Activated CD8-positive, alpha-beta memory T cell treated with anti-CD3 and anti-CD28 coated beads for 24 hours (primary cell): ENCODE data around the gene RTP3.
"Not testable (repeated sequence)": the region's sequence is repeated elsewhere in the genome, so short reads cannot be mapped to it uniquely, and the experiment has no call there.

Source experiments
- DNase-seq: peaks from one replicate; pipeline ENCODE4 v3.0.0-alpha.2; 2020

RTP3 gene

DNA sequence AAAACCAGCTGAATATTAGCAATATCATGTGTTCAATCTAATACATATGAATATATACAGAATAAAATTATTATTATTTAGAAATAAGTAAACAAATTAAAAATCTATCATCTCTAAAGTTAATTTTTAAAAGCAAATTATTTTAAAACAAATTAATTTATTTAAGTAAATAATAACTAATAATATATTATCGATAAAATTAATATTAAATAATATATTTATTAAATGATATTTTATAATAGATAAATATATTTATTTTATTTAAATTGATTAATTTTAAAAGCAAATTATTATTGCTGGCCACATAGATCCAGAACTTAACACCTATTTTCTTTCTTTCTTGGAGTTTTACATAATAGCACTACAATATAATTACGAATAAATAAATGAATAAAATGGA is 22.2 kb downstream of the RTP3 start:
- DNase-seq = no peak

GRCh38 chr3:46520531-46520930 is 22.8 kb downstream of the RTP3 start:
- DNase-seq = no peak

DNA sequence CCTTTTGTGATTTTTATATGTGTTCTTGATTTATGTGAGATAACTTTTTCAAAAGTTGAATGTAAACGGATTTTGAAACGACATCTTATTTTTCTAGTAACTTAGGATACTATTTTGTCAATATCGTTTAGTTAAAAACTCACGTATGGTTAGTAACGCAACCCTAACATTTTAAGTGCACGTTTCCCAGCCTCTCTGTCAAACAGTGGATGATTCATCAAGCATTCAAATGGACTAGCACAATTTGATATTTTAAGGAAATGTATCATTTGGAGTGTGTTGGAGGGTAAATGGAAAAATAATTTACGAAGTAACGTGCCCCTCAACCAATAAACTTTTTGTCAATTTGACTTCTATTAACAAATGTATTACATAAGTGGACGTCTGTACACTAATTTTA is 23.3 kb downstream of the RTP3 start:
- no peak for DNase-seq

GRCh38 chr3:46522201-46522600 is 24.4 kb downstream of the RTP3 start:
- not testable (repeated sequence) for DNase-seq

GRCh38 chr3:46523556-46523955 is 25.8 kb downstream of the RTP3 start:
- no peak for DNase-seq

- DNase-seq = no peak
Measured at GRCh38 chr3:46524008-46524407, 26.2 kb downstream of the RTP3 start.

GRCh38 chr3:46524832-46525231 is 27.1 kb downstream of the RTP3 start:
- no peak for DNase-seq

DNA sequence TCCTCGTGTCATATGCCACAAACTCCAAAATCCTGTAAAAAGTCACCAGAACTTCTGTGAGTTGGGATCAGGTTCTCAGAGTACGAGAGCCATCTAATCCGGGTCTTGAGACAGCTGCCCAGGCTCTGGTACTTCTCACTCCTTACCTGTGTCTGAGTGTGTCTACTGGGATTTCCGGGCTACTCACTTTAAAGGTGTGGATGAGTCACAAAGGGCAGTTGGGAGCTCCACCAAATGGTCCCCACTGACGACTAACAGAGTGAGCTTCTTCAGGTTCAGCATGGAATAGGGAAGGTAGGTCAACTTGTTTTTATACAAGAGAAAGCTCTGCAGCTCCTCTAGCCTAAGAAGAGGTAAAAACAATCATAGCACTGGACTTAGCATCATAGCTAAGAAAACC is 29.5 kb downstream of the RTP3 start:
- no peak for DNase-seq

GRCh38 chr3:46533091-46533490 is 35.3 kb downstream of the RTP3 start:
- no peak for DNase-seq

DNA sequence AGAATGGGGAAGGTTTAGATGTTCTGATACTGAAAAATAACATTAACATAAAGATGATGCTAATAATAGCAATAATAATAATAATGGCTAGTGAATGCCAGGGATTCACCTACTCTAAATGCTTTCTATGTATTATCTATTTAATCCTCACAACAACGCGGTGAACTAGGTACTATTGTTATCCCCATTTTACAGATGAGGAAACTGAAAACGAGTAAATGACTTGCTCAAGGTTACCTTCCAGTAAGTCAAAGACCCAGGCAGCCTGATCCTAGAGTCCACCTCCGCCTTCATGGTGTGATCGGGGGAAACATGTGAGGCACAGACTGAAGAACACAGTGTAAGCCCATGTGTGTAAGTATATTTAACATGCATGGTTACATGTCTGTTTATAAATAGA is 38.0 kb downstream of the RTP3 start:
- DNase-seq = no peak

DNA sequence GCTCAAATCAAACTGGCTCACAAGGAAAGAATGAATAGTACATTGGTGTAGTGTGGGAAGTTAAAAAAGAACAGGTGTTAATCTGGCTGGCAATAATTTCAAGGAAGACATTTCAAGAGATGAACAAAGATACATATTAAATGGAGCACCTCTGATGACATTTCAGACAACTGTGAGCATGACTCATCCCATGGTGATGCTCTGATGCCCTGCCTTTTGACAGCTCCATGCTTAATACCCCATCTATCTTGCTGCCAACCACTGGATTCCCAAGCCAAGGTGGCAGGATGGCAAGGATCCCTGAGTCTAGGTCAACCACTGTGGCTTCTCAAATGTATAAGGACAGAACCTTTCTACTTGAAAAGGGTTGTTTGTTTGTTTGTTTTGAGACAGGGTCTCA is 39.0 kb downstream of the RTP3 start:
- no peak for DNase-seq

- DNase-seq = no peak
Measured at GRCh38 chr3:46537316-46537715, 39.5 kb downstream of the RTP3 start.

- DNase-seq = no peak
Measured at GRCh38 chr3:46537779-46538178, 40.0 kb downstream of the RTP3 start.

DNA sequence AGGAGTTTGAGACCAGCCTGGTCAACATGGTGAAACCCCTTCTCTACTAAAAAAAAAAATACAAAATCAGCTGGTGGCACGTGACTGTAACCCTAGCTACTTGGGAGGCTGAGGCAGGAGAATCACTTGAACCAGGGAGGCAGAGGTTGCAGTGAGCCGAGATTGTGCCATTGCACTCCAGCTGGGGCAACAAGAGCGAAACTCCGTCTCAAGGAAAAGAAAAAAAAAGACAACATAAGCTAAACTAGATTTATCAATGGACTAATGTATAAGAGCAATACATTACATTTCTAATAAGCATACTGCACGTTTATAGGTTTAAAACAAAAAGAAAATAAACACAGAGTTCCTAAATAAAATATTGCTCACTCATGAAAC is 40.6 kb downstream of the RTP3 start:
- DNase-seq = not testable (repeated sequence)

DNA sequence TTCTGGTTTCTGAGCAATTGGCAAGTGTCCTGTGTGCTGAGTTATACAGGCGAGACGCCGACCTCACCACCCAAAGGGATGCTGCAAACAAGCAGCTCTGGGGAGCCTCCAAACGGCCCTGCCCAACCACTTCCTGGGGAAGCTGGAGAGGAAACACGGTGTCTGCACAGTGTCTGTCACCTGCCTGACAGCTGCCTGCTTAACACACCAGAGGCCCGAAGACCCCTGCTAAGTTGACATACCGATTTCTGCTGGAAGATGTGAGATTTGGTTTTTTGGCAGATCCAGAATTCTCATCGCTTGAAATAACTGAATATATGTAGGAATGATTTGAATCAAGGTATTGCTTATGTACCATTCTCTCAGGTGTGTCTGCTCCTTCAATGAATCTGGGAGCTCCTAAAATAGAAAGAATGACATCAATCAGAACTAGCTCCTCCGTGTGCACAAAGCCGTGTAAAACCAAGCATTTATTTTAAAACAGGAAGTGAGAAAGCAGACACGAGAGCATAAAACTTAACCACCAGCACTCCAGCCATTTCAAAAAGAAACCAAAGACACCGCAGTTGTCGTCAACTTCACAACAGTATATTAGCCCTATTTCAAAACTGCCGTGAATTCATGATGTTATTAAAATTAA is 41.1 kb downstream of the RTP3 start:
- DNase-seq = peak; percentile 84

GRCh38 chr3:46539443-46540005 is 41.7 kb downstream of the RTP3 start:
- no peak for DNase-seq

GRCh38 chr3:46540550-46540949 is 42.8 kb downstream of the RTP3 start:
- DNase-seq = no peak

DNA sequence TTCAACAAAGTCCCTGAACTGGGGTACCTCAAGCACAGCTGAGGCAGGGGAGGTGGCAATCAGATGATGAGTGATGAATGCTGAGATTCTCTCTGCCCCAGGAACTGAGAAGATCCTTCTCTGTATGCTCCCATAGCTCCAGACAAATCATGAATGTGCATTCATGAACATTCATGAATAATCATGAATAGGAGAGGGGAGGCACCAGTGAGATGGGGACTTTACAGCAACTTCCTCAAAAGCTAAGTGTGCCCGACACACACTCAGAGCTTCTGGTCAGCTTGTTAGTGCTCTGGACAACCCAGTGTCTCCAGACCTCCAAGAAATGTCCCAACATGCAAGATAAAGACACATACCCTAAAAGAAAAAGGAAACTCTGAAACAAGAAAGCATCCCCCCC is 44.1 kb downstream of the RTP3 start:
- DNase-seq = no peak

GRCh38 chr3:46542344-46542743 is 44.6 kb downstream of the RTP3 start:
- DNase-seq = no peak

- DNase-seq = no peak
Measured at GRCh38 chr3:46542801-46543201, 45.0 kb downstream of the RTP3 start.

GRCh38 chr3:46544771-46545503 is 47.2 kb downstream of the RTP3 start:
- DNase-seq = no peak

DNA sequence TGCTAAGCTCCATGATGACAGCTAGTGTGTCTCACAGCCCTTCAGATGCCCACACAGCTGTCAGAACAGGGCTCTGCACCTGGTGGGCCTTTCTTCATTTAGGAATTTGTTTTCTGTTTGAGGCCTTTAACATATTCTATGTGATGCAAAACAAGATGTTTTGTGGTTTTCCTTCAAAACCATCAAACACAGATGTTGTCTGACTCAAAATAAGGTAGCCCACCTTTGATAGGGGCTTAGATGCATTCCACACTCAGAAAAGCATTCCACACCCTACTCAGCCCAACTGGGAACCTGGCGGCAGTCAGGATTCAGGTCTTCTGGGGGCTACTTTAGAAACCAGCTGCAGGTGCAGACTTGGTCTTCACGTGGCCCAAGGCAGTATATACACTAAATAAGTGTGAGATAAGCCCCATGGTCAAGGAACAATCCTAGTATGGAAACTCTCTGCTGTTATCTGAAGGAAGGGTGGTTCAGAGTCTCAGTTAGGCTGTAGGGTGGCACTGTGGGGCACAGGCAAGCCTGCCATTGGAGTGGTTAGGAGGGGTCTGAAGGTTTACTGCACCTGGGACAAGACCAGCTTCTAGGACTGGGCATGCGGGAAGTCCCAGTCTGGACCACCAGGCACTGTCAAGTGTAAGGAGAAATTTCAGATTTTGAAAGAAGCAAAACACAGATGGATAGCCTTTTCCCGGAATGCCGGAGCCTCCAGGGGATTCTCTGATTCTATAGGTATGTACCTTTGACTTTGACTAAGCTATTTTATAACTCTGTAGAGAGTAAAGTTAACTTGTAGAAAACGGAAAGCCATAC is 48.2 kb downstream of the RTP3 start:
- no peak for DNase-seq

GRCh38 chr3:46546896-46547440 is 49.2 kb downstream of the RTP3 start:
- no peak for DNase-seq
